ENCODE measurements around the gene SS18.

GRCh38 chr18:25992566-25992965, 97.8 kb downstream of the SS18 start:
- TF ChIP-seq CTCF (IDR thresholded peaks at IDR 0.05): no peak
- no peak for TF ChIP-seq EP300 (IDR thresholded peaks at IDR 0.05)
